ENCODE results near the gene PTCRA. TPM values are rescaled to one million over a fixed set of nuclear protein-coding genes. Genes with fewer than 3 reads are reported as not detected.

The PTCRA gene
- total RNA-seq, 1 experiment from 2014 or later = not detected

GRCh38 chr6:42963855-42964605 lies 48.2 kb downstream of the PTCRA start:
- Histone ChIP-seq H3K4me1 (replicated peaks) (peaks cover 11% of the 10 kb centered on the region; the same call in 1 of the 2 replicates), H3K36me3 (peaks cover 27% of the 10 kb centered on the region), H3K4me3 (no peak overlapping the region), H3K27me3 (replicated peaks) (no peaks in the 10 kb centered on the region; the same call in 1 of the 2 replicates), H3K9me3 (replicated peaks) (no peaks in the 10 kb centered on the region; the same call in 1 of the 2 replicates), H3K27ac (no peak overlapping the region)
- peak; percentile 45 to 66 for DNase-seq (ENCODE audit: low read depth in 1 of 2, low spot score in 2 of 2)

GRCh38 chr6:42966571-42966970 lies 50.7 kb downstream of the PTCRA start:
- H3K4me1 ChIP-seq (replicated peaks) = peaks cover 8% of the 10 kb centered on the region
- H3K9me3 ChIP-seq (replicated peaks) = no peaks in the 10 kb centered on the region
- H3K27me3 ChIP-seq (replicated peaks) = no peaks in the 10 kb centered on the region
- peaks cover 36% of the 10 kb centered on the region for H3K36me3 ChIP-seq
- no peak for DNase-seq (ENCODE audit: low read depth in 1 of 2, low spot score in 2 of 2)
- no peak overlapping the region for H3K27ac ChIP-seq
- H3K4me3 ChIP-seq = no peak overlapping the region

DNA sequence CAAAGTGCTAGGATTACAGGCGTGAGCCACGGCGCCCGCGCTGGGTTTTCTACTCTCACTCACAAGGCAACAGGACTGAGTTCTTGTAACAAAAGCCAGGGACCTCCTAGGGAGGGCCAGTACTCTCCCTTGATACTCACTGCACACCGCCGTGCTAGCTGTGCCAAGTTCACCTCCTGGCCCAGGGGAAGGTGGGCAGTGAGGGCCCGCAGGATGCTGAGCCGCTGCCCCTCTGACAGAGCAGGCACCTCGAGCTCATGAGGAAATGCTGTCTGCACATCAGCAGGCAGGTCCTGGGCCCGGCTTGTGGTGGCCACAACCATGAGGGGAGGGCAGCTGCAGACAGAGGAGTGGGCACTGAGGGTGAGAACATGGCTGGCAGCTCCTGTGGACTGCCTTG lies 51.4 kb downstream of the PTCRA start:
- H3K27me3 ChIP-seq (replicated peaks) = no peaks in the 10 kb centered on the region
- no peaks in the 10 kb centered on the region for H3K9me3 ChIP-seq (replicated peaks)
- H3K36me3 ChIP-seq = peaks cover 36% of the 10 kb centered on the region
- peaks cover 9% of the 10 kb centered on the region for H3K4me1 ChIP-seq (replicated peaks)
- DNase-seq (ENCODE audit: low read depth in 1 of 2, low spot score in 2 of 2) = no peak
- no peak overlapping the region for H3K4me3 ChIP-seq
- H3K27ac ChIP-seq = no peak overlapping the region

GRCh38 chr6:42968126-42968701 lies 52.4 kb downstream of the PTCRA start:
- Histone ChIP-seq H3K27ac (no peak overlapping the region), H3K27me3 (replicated peaks) (no peaks in the 10 kb centered on the region), H3K4me1 (replicated peaks) (peaks cover 9% of the 10 kb centered on the region), H3K36me3 (peaks cover 37% of the 10 kb centered on the region), H3K9me3 (replicated peaks) (no peaks in the 10 kb centered on the region), H3K4me3 (no peak overlapping the region)
- no peak for DNase-seq (ENCODE audit: low read depth in 1 of 2, low spot score in 2 of 2)

- Histone ChIP-seq H3K9me3 (replicated peaks) (no peaks in the 10 kb centered on the region), H3K4me1 (replicated peaks) (peaks cover 9% of the 10 kb centered on the region), H3K27me3 (replicated peaks) (no peaks in the 10 kb centered on the region), H3K27ac (no peak overlapping the region), H3K4me3 (no peak overlapping the region), H3K36me3 (peaks cover 36% of the 10 kb centered on the region)
- DNase-seq (ENCODE audit: low read depth in 1 of 2, low spot score in 2 of 2) = no peak
These were observed 52.9 kb downstream of the PTCRA start for GRCh38 chr6:42968783-42969182.

GRCh38 chr6:42969431-42969830 lies 53.6 kb downstream of the PTCRA start:
- H3K36me3 ChIP-seq = peaks cover 31% of the 10 kb centered on the region
- no peak overlapping the region for H3K27ac ChIP-seq
- DNase-seq (ENCODE audit: low read depth in 1 of 2, low spot score in 2 of 2) = no peak
- no peak overlapping the region for H3K4me3 ChIP-seq
- peaks cover 9% of the 10 kb centered on the region for H3K4me1 ChIP-seq (replicated peaks)
- H3K9me3 ChIP-seq (replicated peaks) = no peaks in the 10 kb centered on the region
- H3K27me3 ChIP-seq (replicated peaks) = no peaks in the 10 kb centered on the region

DNA sequence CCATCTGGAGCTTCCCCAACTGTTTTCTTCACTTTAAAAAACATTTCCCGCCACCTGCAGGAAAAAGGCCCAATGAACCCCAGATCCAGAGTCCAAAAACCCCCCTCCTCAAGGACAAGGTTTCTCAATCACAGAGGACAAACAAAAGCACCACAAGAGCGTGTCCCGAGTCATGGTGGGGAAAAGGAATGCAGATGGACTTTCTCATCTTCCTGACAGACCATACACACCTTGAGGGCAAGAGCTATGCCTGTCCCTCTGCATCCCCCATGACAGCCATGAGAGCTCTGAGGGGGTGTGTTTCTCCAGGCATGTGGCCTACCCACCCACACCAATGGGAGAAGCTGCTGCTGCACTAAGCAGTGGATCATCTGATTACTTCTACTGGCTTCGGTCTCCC lies 54.1 kb downstream of the PTCRA start:
- H3K27me3 ChIP-seq (replicated peaks) = no peaks in the 10 kb centered on the region
- H3K4me1 ChIP-seq (replicated peaks) = peaks cover 9% of the 10 kb centered on the region
- H3K36me3 ChIP-seq = peaks cover 31% of the 10 kb centered on the region
- no peak overlapping the region for H3K27ac ChIP-seq
- DNase-seq (ENCODE audit: low read depth in 1 of 2, low spot score in 2 of 2) = no peak
- H3K4me3 ChIP-seq = no peak overlapping the region
- H3K9me3 ChIP-seq (replicated peaks) = no peaks in the 10 kb centered on the region

- 0 out of 2 replicates have a peak overlapping the region, but pooled peaks have one; percentile 5 for H3K27ac ChIP-seq
- peaks cover 9% of the 10 kb centered on the region for H3K4me1 ChIP-seq (replicated peaks)
- H3K27me3 ChIP-seq (replicated peaks) = no peaks in the 10 kb centered on the region
- peaks cover 31% of the 10 kb centered on the region for H3K36me3 ChIP-seq
- no peaks in the 10 kb centered on the region for H3K9me3 ChIP-seq (replicated peaks)
- peak in 1 of 2 experiments; percentile 40 for DNase-seq (ENCODE audit: low read depth in 1 of 2, low spot score in 2 of 2)
- no peak overlapping the region for H3K4me3 ChIP-seq
These were observed 55.2 kb downstream of the PTCRA start for GRCh38 chr6:42970871-42971612.

GRCh38 chr6:42971746-42972327 lies 56.0 kb downstream of the PTCRA start:
- no peak overlapping the region for H3K4me3 ChIP-seq
- H3K36me3 ChIP-seq = peaks cover 28% of the 10 kb centered on the region
- no peak for DNase-seq (ENCODE audit: low read depth in 1 of 2, low spot score in 2 of 2)
- H3K27ac ChIP-seq = no peak overlapping the region
- H3K4me1 ChIP-seq (replicated peaks) = peaks cover 9% of the 10 kb centered on the region
- H3K27me3 ChIP-seq (replicated peaks) = no peaks in the 10 kb centered on the region
- H3K9me3 ChIP-seq (replicated peaks) = no peaks in the 10 kb centered on the region

- Histone ChIP-seq H3K4me1 (replicated peaks) (peaks cover 21% of the 10 kb centered on the region), H3K27ac (no peak overlapping the region), H3K36me3 (peaks cover 29% of the 10 kb centered on the region), H3K9me3 (replicated peaks) (no peaks in the 10 kb centered on the region), H3K27me3 (replicated peaks) (no peaks in the 10 kb centered on the region), H3K4me3 (no peak overlapping the region)
- DNase-seq (ENCODE audit: low read depth in 1 of 2, low spot score in 2 of 2) = no peak
These were observed 58.1 kb downstream of the PTCRA start for GRCh38 chr6:42973926-42974325.

- Histone ChIP-seq H3K9me3 (replicated peaks) (no peaks in the 10 kb centered on the region), H3K36me3 (peaks cover 21% of the 10 kb centered on the region)
These were observed 59.2 kb downstream of the PTCRA start for GRCh38 chr6:42974919-42975505.

More at GRCh38 chr6:42974919-42975505, 59.2 kb downstream of the PTCRA start:
- no peak for DNase-seq (ENCODE audit: low read depth in 1 of 2, low spot score in 2 of 2)
- Histone ChIP-seq H3K4me3 (no peak overlapping the region), H3K27ac (no peak overlapping the region), H3K4me1 (replicated peaks) (peaks cover 30% of the 10 kb centered on the region), H3K27me3 (replicated peaks) (no peaks in the 10 kb centered on the region)
